Suprapubic skin (tissue), 3 donors: ENCODE data around the gene NCOA6.

Experiments used
- POLR2AphosphoS5 ChIP-seq, 3 donors: sonication (generic); formaldehyde crosslinking; IDR thresholded peaks; one replicate each; pipeline ENCODE4 v1.6.1; 2017; ENCODE audit warnings: antibody characterized with exemption in 3 of 3
- TF ChIP-seq, protein P1 (sequence below), 2 donors: fragments of 200-600 bp in 1 of 2; fragments of 450-650 bp in 1 of 2; sonication (generic) in 1 of 2; IDR thresholded peaks; one replicate each; pipeline ENCODE4 v1.5.1; 2016 to 2019; ENCODE audit warnings: antibody characterized with exemption in 2 of 2, mild to moderate bottlenecking in 1 of 2, moderate library complexity in 1 of 2

GRCh38 chr20:34776177-34776576, 49.3 kb downstream of the NCOA6 start:
- TF ChIP-seq, protein P1, sequence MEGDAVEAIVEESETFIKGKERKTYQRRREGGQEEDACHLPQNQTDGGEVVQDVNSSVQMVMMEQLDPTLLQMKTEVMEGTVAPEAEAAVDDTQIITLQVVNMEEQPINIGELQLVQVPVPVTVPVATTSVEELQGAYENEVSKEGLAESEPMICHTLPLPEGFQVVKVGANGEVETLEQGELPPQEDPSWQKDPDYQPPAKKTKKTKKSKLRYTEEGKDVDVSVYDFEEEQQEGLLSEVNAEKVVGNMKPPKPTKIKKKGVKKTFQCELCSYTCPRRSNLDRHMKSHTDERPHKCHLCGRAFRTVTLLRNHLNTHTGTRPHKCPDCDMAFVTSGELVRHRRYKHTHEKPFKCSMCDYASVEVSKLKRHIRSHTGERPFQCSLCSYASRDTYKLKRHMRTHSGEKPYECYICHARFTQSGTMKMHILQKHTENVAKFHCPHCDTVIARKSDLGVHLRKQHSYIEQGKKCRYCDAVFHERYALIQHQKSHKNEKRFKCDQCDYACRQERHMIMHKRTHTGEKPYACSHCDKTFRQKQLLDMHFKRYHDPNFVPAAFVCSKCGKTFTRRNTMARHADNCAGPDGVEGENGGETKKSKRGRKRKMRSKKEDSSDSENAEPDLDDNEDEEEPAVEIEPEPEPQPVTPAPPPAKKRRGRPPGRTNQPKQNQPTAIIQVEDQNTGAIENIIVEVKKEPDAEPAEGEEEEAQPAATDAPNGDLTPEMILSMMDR (IDR thresholded peaks at IDR 0.05) = no peak
- TF ChIP-seq POLR2AphosphoS5 (IDR thresholded peaks at IDR 0.05) = no peak
